Measurements from ENCODE around the gene SPRR2B. TPM values are rescaled to one million over a fixed set of nuclear protein-coding genes. Genes with fewer than 3 reads are reported as not detected.

Gene SPRR2B
- total RNA-seq, 1 experiment from 2014 or later, result not detected

- CTCF ChIA-PET, result interaction anchor here (0.8 to 1.3 kb wide), 4 partner anchors 59 to 162 kb away, joined by 4 to 6 read pairs (median 4); no protein-coding TSS in a partner anchor
- Histone ChIP-seq H3K36me3 (ENCODE audit: low read depth) (no peaks in the 10 kb centered on the region), H3K4me1 (replicated peaks; ENCODE audit: insufficient read depth) (peaks cover 37% of the 10 kb centered on the region), H4K20me1 (ENCODE audit: insufficient read depth) (no peaks in the 10 kb centered on the region), H3K9me2 (ENCODE audit: insufficient read depth) (no peaks in the 10 kb centered on the region), H3F3A (ENCODE audit: insufficient read depth, low read depth) (peaks cover 11% of the 10 kb centered on the region; the same call in 1 of the 2 replicates), H3K27me3 (ENCODE audit: insufficient read depth, low read depth) (no peaks in the 10 kb centered on the region), H3K4me3 (no peak overlapping the region), H3K27ac (peak overlapping the region; percentile 48; the same call in 1 of the 2 replicates), H3K79me2 (ENCODE audit: low read depth) (no peaks in the 10 kb centered on the region), H2AFZ (no peak overlapping the region), H3K9me3 (ENCODE audit: insufficient read depth, low read depth) (no peaks in the 10 kb centered on the region), H3K4me2 (peak overlapping the region; percentile 65)
- DNase-seq, result peak; percentile 71 to 96
- BruUV-seq (replicated peaks), result no TSS peak
- intact Hi-C loops (cut with micrococcal nuclease; ENCODE audit: unreplicated experiment), result loop anchor here (1.0 to 5.0 kb wide), 4 partner anchors 80 to 161 kb away; no protein-coding TSS in a partner anchor
- POLR2A ChIA-PET (ENCODE audit: unreplicated experiment), result no interaction called here
- TF ChIP-seq EZH2 (IDR thresholded peaks at IDR 0.05; ENCODE audit: low read depth) (no peak), CTCF (conservative IDR thresholded peaks at IDR 0.05) (peak; percentile 64)
Measured at GRCh38 chr1:153032677-153033308, 38.6 kb downstream of the SPRR2B start.

- ChIA-PET POLR2A (ENCODE audit: unreplicated experiment) (no interaction called here), CTCF (interaction anchor here (0.8 to 1.3 kb wide), 2 partner anchors 105 to 161 kb away, joined by 4 read pairs; no protein-coding TSS in a partner anchor)
- Histone ChIP-seq H3K9me3 (ENCODE audit: insufficient read depth, low read depth) (no peaks in the 10 kb centered on the region), H3F3A (ENCODE audit: insufficient read depth, low read depth) (peaks cover 11% of the 10 kb centered on the region; the same call in 1 of the 2 replicates), H3K27ac (no peak overlapping the region), H3K36me3 (ENCODE audit: low read depth) (no peaks in the 10 kb centered on the region), H3K27me3 (ENCODE audit: insufficient read depth, low read depth) (no peaks in the 10 kb centered on the region), H3K4me3 (no peak overlapping the region), H3K9me2 (ENCODE audit: insufficient read depth) (no peaks in the 10 kb centered on the region), H3K4me1 (replicated peaks; ENCODE audit: insufficient read depth) (peaks cover 37% of the 10 kb centered on the region), H4K20me1 (ENCODE audit: insufficient read depth) (no peaks in the 10 kb centered on the region), H2AFZ (no peak overlapping the region), H3K4me2 (no peak overlapping the region), H3K79me2 (ENCODE audit: low read depth) (no peaks in the 10 kb centered on the region)
- intact Hi-C loops (cut with micrococcal nuclease; ENCODE audit: unreplicated experiment), result loop anchor here (2.0 to 5.0 kb wide), 3 partner anchors 80 to 161 kb away; no protein-coding TSS in a partner anchor
- DNase-seq, result no peak
- BruUV-seq (replicated peaks), result no TSS peak
- no peak for TF ChIP-seq CTCF (conservative IDR thresholded peaks at IDR 0.05)
- no peak for TF ChIP-seq EZH2 (IDR thresholded peaks at IDR 0.05; ENCODE audit: low read depth)
Measured at GRCh38 chr1:153032073-153032472, 39.3 kb downstream of the SPRR2B start.

- CTCF ChIA-PET, result no interaction called here
- DNase-seq, result peak; percentile 38 to 91
Measured at GRCh38 chr1:153030895-153031294, 40.5 kb downstream of the SPRR2B start, which contains the start of gene SPRR1B. TSS of gene SPRR1B (plus strand) at chr1:153031203. CDS start at chr1:153032346, 1,143 bp downstream.

More at GRCh38 chr1:153030895-153031294, 40.5 kb downstream of the SPRR2B start, which contains the start of gene SPRR1B:
- no peak for TF ChIP-seq CTCF (conservative IDR thresholded peaks at IDR 0.05)
- no peak for TF ChIP-seq EZH2 (IDR thresholded peaks at IDR 0.05; ENCODE audit: low read depth)
- Histone ChIP-seq H3K9me3 (ENCODE audit: insufficient read depth, low read depth) (no peaks in the 10 kb centered on the region), H3K79me2 (ENCODE audit: low read depth) (no peaks in the 10 kb centered on the region), H2AFZ (no peak within 1 kb of the TSS), H3K4me2 (0 out of 2 replicates have a peak within 1 kb of the TSS, but pooled peaks have one; percentile 10), H4K20me1 (ENCODE audit: insufficient read depth) (no peaks in the 10 kb centered on the region), H3K9me2 (ENCODE audit: insufficient read depth) (no peaks in the 10 kb centered on the region), H3K4me3 (no peak within 1 kb of the TSS), H3K4me1 (replicated peaks; ENCODE audit: insufficient read depth) (peaks cover 37% of the 10 kb centered on the region), H3F3A (ENCODE audit: insufficient read depth, low read depth) (peaks cover 11% of the 10 kb centered on the region; the same call in 1 of the 2 replicates), H3K27ac (no peak within 1 kb of the TSS), H3K36me3 (ENCODE audit: low read depth) (no peaks in the 10 kb centered on the region), H3K27me3 (ENCODE audit: insufficient read depth, low read depth) (no peaks in the 10 kb centered on the region)
- POLR2A ChIA-PET (ENCODE audit: unreplicated experiment), result no interaction called here
- BruUV-seq (replicated peaks), result no TSS peak
- intact Hi-C loops (cut with micrococcal nuclease; ENCODE audit: unreplicated experiment), result loop anchor here (5.0 kb wide), 1 partner anchor 79 kb away; no protein-coding TSS in a partner anchor

Measured in PC-9 (cell line).